GM21619 (cell line): ENCODE results near the gene CNOT4.
"Not testable (repeated sequence)": the region's sequence is repeated elsewhere in the genome, so short reads cannot be mapped to it uniquely, and the experiment has no call there.

Source experiments
- ATAC-seq: cut with Tn5 transposase; IDR thresholded peaks from one replicate; pipeline ENCODE4 v1.9.1; 2021; ENCODE audit not compliant: unreplicated experiment

CNOT4 gene

GRCh38 chr7:135328526-135328925, 181.4 kb downstream of the CNOT4 start:
- no peak for ATAC-seq

GRCh38 chr7:135328053-135328452, 181.8 kb downstream of the CNOT4 start:
- ATAC-seq, result no peak

GRCh38 chr7:135327458-135327857, 182.4 kb downstream of the CNOT4 start:
- ATAC-seq, result no peak

GRCh38 chr7:135326636-135327280, 183.1 kb downstream of the CNOT4 start:
- ATAC-seq, result no peak

- no peak for ATAC-seq
These were observed 187.1 kb downstream of the CNOT4 start for GRCh38 chr7:135322571-135323340.

- no peak for ATAC-seq
These were observed 188.3 kb downstream of the CNOT4 start for GRCh38 chr7:135321556-135321955.

- not testable (repeated sequence) for ATAC-seq
These were observed 188.9 kb downstream of the CNOT4 start for GRCh38 chr7:135320953-135321352.

GRCh38 chr7:135320268-135320667, 189.6 kb downstream of the CNOT4 start:
- no peak for ATAC-seq

GRCh38 chr7:135317676-135318325, 192.1 kb downstream of the CNOT4 start:
- ATAC-seq, result no peak

- ATAC-seq, result no peak
These were observed 193.1 kb downstream of the CNOT4 start for GRCh38 chr7:135316648-135317313.

- ATAC-seq, result no peak
These were observed 195.9 kb downstream of the CNOT4 start for GRCh38 chr7:135313971-135314370.
